Daoy (cell line): ENCODE data around the gene CRY1. TPM values are rescaled to one million over a fixed set of nuclear protein-coding genes. Genes with fewer than 3 reads are reported as not detected.
"Not testable (repeated sequence)": the region's sequence is repeated elsewhere in the genome, so short reads cannot be mapped to it uniquely, and the experiment has no call there.

Experiments
- DNase-seq: peaks from one replicate; pipeline ENCODE4 v3.0.0-alpha.2; 2015; ENCODE audit warnings: low read depth
- total RNA-seq: library from RNA; depleted of rRNA; stranded (reverse); fragments of >200 nt; shearing (Covaris generic); gene quantifications from 2 replicates; pipeline ENCODE4 v1.2.3, GENCODE V29; 2014

CRY1 gene
- total RNA-seq, 1 experiment from 2014 or later, result 16.5 TPM

DNA sequence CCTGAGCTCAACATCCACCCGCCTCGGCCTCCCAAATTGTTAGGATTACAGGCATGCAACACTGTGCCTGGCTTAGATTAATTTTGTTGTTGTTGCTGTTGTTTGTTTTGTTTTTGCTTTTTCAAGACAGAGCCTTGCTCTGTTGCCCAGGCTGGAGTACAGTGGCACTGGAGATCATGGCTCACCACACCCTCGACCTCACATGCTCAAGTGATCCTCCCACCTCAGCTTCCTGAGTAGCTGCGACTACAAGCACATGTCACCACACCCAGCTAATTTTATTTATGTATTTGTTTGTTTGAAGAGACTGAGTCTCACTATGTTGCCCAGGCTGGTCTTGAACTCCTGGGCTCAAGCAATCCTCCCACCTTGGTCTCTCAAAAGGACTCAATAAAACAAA, 26.7 kb downstream of the CRY1 start:
- DNase-seq, result no peak

DNA sequence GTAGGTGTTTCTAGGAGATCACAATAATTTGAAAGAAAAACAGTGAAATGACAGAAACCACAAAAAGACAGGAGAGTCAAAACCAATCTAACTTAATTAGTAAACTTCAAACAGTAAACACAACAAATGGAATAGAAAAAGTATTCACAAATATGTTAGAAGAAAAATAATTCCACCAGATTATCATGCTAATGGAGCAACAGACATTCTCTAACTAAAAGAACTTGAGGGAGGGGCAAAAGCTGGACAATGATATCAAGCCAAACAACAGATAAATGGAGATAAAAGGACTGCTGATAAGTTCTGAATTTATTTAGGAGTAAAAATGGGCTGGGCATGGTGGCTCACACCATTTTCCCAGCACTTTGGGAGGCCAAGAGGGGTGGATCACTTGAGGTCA, 28.7 kb downstream of the CRY1 start:
- no peak for DNase-seq

DNA sequence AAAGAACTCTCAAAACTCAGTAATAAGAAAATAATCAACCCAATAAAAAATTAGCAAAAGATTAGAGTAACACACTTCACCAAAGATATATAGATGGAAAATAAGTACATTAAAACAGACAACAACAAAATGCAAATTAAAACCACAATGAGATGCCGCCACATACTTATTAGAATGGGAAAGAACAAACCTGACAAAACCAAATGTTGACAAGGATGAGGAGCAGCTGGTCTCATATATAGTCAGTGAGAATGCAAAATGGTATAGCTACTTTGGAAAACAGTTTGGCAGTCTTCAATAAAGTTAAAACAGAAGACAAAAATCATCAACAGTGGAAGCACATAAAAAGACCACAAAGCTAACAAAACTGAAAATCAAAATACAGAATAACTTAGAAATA, 29.1 kb downstream of the CRY1 start:
- no peak for DNase-seq

DNA sequence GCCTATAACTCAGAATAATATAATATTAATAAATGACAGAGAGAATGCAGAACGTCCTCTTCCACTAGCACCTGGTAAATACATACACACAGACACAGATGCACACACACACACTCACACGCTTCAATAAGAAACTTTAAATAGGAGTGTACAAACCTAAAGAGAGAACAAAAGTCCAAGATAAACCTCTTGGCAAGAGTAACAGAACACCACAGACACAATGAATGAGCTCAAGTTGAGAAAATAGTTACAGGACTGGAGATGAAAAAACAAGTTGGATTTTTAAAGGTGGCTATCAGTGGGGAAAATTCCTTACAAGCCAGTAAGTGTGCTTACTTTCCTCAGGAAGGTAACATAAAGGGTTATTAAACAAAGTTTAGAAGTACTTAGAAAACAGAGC, 35.2 kb downstream of the CRY1 start:
- no peak for DNase-seq

DNA sequence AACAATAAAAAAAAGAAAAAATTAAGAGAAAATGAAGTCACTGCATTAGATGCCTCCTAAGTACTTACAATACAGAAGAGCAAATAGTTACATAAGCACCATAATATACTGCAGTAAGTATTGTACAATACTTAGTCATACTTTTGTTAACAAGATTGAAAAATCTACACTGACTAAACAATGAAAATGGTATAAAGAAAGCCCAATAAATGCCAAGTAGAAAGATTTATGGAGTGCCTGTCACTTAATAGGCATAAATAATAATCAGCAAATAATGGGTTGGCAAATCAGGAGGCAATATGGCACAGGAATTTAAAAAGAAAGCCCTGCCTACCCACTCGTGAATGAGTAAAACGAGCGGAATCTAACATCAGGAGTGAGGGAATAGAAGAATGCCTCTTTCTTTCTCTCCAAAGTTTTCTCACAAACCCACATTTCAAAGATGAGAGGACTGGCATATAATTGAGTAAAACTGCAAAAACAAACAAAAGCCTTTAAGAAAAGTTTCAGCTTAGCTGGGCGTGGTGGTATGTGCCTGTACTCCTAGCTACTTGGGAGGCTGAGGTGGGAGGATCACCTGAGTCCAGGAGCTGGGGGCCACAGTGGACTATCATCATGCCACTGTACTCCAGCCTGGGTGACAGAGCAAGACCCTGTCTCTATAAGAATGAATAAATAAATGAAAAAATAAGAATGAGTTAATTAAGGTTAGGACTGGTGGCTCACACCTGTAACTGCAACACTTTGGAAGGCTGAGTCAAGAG, 36.1 kb downstream of the CRY1 start:
- no peak for DNase-seq

DNA sequence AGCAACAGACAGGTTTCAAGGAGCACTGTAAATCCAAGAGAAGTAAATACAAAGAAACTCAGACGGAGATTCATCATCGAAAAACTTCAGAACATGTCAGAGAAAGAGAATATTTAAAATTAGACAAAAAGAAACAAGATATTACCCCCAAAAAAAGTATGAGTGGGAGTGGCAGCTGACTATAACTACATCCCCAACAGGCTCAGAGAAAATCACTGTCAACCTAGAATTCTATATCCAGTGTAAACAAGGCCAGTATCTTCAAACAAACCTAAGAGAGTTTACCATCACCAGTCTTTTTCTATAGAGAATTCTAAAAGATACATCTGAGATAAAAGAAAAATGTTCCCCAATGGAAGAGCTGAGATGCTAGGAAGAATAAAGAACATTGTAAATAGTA, 39.6 kb downstream of the CRY1 start:
- no peak for DNase-seq

DNA sequence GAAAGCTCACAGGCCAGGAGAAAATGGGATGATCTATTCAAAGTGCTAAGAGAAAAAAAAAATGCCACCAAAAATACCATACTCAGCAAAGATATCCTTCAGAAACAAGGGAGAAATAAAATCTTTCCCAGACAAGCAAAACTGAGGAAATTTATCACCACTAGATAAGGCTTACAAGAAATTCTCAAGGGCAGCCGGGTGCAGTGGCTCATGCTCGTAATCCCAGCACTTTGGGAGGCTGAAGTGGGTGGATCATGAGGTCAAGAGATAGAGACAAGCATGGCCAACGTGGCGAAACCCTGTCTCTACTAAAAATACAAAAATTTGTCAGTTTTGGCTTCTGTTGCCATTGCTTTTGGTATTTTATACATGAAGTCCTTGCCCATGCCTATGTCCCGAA, 48.2 kb downstream of the CRY1 start:
- no peak for DNase-seq

DNA sequence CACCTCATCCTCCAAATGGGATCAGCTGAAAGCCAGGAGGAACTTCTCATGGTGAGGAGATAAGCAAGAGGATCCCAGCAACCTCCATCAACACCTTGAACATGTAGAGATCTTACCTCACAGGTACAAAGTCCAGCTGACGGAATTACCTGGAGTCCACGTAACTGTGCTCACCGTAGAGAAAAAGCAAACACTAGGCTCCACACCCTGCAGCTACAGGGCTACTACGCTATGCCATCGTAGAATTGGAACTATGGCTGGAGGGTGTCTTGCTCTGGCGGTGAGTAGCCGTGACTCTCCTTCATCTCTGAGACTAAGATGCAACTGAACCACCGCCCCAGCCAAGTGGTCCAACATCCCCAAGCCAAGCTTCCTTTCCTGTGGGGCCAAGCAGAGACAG, 50.5 kb downstream of the CRY1 start:
- no peak for DNase-seq

DNA sequence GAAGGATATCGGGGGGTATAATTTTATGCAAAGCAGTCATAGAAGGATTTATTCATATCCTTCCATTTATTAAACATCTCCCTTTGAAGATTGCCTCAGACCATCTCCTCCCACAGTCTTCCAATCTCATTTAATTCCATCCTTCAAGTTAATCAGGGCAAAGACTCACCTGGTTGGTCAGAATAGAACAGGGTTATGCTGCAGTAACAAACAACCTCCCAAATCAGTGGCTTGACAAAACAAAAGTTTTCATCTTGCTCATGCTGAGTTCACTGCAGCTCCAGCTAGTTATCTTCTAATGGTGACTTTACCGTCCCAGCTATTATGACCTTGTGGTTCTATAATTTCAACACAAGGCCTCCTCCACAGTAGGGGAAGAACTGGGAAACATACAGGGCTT, 57.6 kb downstream of the CRY1 start:
- DNase-seq, result no peak

DNA sequence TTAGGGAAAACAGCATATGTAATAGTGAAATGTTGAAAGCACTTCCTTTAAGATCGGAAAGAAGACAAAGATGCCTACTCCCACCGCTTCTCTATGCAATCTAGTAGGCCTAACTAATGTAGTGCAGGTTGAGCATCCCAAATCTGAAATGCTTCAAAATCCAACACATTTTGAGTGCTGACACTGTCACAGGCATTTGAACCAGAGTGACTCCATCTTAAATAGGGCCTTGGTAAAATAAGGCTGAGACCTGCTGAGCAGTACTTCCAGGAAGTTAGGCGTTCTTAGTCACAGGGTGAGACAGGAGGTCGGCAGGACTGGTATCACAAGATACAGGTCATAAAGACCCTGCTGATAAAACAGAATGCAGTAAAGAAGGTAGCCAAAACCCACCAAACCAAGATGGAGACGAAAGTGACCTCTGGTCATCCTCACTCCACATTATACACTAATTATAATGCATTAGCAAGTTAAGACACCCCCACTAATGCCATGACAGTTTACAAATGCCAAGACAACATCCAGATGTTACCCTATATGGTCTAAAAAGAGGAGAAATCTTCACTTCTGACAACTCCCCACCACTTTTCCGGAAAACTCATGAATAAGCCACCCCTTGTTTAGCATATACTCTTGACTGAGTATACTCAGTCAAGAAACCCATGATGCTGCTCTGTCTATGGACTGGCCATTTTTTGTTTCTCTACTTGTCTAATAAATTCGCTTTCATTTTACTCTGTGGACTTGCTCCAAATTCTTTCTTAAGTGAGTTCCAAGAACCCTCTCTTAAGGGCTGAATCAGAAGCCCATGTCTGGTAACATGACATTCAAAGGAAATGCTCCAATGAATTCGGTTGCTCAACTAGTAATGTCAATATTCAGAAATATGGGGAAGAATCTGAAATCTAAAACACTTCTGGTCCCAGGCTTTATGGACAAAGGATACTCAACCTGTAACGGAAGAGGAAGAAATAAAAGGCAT, 59.3 kb downstream of the CRY1 start:
- no peak for DNase-seq

DNA sequence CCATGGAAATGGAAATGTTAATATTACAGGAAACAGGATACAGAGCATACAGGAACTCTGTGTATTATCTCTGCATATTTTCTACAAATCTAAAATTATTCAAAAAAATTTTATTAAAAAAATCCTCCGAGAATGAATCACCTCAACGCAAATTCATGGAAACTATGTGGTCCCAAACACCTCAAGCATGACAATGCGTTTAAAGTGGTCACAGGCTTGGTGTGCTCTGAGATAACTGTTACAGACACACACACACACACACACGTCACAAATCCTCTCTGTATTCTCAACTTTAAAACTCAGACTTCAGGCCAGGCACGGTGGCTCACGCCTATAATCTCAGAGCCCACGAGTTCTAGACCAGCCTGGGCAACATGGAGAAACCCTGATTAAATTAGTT, 61.1 kb downstream of the CRY1 start:
- DNase-seq, result no peak

DNA sequence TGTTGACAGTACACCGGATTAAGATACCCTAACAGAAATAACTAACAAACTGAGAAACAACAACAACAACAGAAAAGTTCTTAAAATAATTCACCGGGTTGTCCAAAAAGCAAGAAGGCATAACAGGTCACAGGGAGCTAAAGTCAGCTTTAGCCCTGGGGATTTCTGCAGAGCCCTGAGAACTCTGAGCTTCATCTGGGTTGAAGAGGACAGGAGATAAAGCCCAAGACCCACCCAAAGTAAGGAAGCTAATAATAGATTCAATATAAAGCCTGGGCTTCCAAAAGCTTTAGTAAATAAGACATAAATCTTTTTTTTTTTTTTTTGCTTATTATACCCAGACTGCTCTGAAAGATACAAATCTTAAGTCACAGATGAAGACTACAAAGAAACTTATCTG, 62.3 kb downstream of the CRY1 start:
- no peak for DNase-seq

DNA sequence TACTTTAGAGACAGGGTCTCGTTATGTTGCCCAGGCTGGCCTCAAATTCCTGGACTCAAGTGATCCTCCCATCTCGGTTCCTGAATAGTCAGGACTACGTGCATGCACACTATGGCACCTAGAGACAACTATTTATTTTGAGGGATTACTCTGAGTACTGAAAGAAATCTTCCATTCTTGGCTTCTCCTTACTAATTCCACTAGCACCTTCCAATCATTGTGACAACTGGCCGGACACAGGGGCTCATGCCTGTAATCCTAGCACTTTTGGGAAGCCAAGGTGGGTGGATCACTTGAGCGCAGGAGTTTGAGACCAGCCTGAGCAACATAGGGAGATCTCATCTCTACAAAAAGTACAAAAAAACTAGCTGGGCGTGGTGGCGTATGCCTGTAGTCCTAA, 64.3 kb downstream of the CRY1 start:
- DNase-seq, result no peak

DNA sequence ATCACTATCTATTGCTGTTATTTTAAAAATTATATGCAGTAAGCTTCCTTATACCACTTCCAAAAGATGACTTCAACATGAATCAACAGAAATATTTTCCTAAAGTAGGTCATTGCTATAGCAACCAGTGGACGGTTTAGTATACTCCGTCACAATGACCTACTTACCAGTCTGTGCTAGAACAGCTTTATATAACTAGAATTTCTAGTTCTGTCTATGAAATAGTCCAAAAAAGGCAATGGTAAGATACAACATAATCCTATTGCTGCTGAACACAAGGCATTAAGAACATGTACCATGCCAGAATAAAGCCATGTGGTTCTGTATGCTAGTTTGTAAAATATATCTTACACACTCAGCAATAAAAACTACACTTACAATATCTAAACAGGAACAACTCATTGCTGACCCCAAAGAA, 65.7 kb downstream of the CRY1 start:
- DNase-seq, result peak; percentile 80

DNA sequence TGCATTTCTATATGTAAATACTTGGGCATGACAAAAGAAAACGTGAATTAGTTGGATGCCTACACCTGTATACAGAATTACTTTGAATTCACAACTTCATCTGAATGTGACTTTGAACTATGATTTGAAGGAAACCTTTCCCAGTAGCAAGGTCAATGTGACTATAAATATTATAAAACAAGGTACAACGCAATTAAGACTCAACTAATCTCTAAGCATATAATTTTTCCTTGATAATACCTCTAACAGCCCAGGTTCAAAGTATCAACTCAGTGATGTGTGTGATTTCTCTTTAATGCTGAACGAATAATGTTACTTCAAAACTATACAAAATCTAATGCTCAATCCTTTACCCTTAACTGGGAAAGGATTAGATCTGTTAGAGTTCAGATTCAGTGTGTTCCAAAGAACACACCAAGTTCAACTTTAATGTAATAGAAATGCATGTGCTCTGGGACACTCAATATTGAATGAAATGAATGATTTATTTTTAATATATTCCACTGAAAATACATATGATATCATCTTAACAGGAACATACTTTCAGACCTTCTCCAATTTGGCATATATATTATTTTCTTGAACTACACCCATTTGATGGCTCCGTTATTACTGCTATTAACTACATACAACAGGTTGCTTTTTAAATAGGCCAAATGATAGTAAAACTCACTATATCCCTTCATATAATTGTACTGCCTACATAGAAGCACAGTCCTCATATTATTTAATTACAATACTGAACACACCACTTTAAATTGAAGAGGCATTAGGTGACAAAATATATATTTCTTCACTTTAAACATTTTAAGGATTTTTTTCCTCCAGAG, 66.3 kb downstream of the CRY1 start:
- DNase-seq, result no peak

DNA sequence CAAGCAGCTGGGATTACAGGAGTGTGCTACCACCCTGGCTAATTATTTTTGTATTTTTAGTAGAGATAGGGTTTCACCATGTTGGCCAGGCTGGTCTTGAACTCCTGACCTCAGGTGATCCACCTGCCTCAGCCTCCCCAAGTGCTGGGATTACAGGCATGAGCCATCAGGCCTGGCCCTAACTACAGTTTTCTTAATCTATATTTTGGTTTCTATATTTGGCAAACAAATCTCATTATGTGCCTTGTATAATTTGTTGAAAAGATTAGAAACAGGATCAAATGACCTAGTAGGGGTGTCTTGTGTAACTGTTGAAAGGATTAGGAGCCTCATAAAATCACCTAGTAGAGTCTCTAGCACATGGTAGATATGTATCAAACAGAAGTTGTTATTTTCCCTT, 67.0 kb downstream of the CRY1 start:
- not testable (repeated sequence) for DNase-seq

DNA sequence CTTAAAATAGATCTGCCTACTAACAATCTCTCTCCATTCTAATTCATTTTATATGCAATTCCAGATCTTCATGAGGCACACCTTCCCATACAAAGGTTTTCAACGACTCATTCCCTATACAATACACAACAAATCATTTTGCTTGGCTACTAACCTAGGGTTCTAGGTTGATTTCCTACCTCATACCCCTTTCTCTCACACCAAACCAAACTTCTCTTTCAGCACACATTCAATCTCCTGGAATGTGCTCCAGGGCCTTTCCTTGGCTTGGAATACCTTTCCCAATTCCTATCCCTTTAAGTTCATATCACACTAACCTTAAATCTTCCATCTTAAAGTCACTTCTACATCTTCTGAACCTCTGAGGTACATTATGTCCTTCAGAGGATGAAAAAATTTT, 67.7 kb downstream of the CRY1 start:
- DNase-seq, result no peak

DNA sequence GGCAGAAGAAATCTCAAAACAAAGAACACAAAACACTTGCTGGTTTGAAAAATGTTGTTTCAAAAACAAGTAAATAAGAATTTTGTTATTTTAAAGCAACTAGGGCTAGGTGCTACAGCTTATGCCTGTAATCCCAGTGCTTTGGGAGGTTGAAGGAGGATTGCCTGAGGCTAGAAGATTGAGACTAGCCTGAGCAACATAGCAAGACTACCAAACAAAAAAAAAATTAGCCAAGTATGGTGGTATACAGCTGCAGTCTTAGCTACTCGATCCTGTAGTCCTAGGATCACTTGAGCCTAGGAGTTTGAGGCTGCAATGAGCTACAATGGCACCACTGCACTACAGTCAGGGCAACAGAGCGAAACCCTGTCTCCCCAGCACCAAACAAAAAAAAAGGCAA, 73.8 kb downstream of the CRY1 start:
- DNase-seq, result no peak

DNA sequence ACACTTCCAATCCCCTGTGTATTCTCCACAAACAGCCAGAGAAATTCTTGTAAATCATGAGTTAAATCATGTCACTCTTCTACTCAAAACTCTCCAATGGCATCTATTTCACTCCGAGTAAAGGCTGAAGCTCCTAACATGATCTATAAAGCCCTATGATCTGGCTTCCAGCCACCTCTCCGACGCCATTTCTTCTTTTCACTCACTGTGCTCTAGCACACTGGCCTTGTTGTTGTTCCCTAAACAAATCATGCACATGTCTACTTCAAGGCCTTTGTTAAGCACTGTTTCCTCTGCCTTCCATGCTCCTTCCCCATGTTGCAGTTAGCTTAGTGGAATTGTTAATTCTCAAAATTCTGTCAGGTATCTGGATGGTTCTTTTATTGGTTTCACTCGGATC, 76.3 kb downstream of the CRY1 start:
- no peak for DNase-seq

DNA sequence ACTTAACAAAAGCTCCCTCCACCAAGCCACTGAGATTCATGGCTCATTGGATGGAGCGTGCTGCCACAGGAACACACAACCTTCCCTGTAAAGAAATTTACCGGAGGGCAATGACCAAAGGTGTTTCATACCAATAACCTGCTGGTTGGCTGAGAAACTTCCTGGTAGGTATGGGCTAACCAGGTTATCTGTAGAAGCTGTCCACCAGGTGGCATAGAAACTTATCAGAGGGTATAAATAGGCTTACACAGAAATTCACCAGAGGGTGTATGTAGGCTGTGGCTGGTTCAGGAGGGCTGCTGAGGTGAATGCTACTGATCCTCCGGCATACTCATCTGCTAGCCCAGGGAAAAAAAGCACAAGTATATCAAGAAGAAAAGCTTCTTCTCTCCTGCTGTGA, 79.3 kb downstream of the CRY1 start:
- no peak for DNase-seq

DNA sequence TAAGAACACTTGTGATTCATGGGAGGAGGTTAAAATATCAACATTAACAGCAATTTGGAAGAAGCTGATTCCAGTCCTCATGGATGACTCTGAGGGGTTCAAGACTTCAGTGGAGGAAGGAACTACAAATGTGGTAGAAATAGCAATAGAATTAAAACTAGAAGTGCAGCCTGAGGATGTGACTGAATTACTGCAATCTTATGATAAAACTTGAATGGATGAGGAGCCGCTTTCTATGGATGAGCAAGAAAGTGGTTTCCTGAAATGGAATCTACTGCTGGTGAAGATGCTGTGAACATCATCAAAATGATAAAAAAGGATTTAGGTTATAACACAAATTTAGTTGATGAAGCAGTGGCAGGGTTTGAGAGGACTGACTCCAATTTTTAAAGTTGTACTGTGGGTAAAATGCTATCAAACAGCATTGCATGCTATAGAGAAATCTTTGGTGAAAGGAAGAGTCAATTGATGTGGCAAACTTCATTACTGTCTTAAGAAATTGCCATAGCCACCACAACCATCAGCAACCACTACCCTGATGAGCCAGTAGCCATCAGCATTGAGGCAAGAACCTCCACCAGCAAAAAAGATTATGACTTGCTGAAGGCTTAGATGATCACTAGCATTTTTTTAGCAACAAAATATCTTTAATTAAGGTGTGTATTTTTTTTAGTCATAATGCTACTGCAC, 80.5 kb downstream of the CRY1 start:
- DNase-seq, result no peak

DNA sequence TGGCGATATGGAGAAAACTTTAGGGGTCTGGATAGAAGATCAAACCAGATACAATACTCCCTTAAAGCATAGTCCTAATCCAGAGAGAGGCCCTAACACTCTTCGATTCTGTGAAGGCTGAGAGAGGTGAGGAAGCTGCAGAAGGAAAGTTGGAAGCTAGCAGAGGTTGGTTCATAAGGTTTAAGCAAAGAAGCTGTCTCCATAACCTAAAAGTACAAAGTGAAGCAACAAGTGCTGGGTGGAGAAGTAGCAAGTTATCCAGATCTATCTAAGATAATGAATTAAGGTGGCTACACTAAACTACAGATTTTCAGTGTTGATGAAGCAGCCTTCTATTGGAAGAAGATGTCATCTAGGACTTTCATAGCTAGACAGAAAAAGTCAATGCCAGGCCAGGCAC, 81.8 kb downstream of the CRY1 start:
- no peak for DNase-seq
